A549 (cell line): ENCODE data around the gene SLC6A19. TPM values are rescaled to one million over a fixed set of nuclear protein-coding genes. Genes with fewer than 3 reads are reported as not detected.
A peak's percentile ranks its signal among the peaks of the same experiment; 100 is the strongest.

Source experiments
- ATAC-seq, 2 experiments: fragments of 200-7000 bp in 1 of 2; fragments of >200 bp in 1 of 2; cut with Nextera tagmentation in 1 of 2; cut with Tn5 transposase in 1 of 2; 3 replicates each; pipeline versions ENCODE4 v1.8.0 to v1.9.1; 2018 to 2020; ENCODE audit warnings: mild to moderate bottlenecking in 1 of 2, moderate library complexity in 1 of 2
- CTCF ChIA-PET: fragments of 300-600 bp; sonication (Branson Sonifier 250); formaldehyde crosslinking; extraction: SDS; loops from one replicate; lab custom pipeline; 2021; ENCODE audit warnings: antibody characterized with exemption, inconsistent platforms; lab: Yijun Ruan, JAX
- POLR2A ChIA-PET: fragments of 350-600 bp; formaldehyde crosslinking; extraction: SDS; loops from one replicate; lab custom pipeline; 2021; ENCODE audit warnings: antibody characterized with exemption, inconsistent platforms; lab: Yijun Ruan, JAX
- DNase-seq, 2 experiments: peaks; one replicate each; pipeline versions ENCODE4 v3.0.0 to v3.0.0-alpha.2; 2011 to 2016; ENCODE audit warnings: low read depth in 1 of 2, low spot score in 1 of 2
- FAIRE-seq: peaks from 2 replicates; lab custom pipeline; 2011; peaks lifted over from hg19 to GRCh38; lab: Jason Lieb, UNC
- H3K27ac ChIP-seq, 2 experiments: fragments of >200 bp; sonication (Bioruptor Twin); formaldehyde crosslinking; 3 replicates each; pipeline ENCODE4 v1.5.1; 2016 to 2017
- H3K4me1 ChIP-seq: fragments of >200 bp; sonication (Bioruptor Twin); formaldehyde crosslinking; 3 replicates; pipeline ENCODE4 v1.6.1; 2016
- H3K4me2 ChIP-seq: fragments of >200 bp; sonication (Bioruptor Twin); formaldehyde crosslinking; 3 replicates; pipeline ENCODE4 v1.6.1; 2016
- H3K4me3 ChIP-seq: fragments of >200 bp; sonication (Bioruptor Twin); formaldehyde crosslinking; 3 replicates; pipeline ENCODE4 v1.5.1; 2016
- H3K9me3 ChIP-seq: fragments of >200 bp; sonication (Bioruptor Twin); formaldehyde crosslinking; 3 replicates; pipeline ENCODE4 v1.6.1; 2016
- CBX8 ChIP-seq: fragments of 200-600 bp; sonication (generic); IDR thresholded peaks from 2 replicates; pipeline ENCODE4 v1.6.1; 2016
- CEBPB ChIP-seq, 2 experiments: fragments of >200 bp in 1 of 2; sonication (Bioruptor Twin) in 1 of 2; formaldehyde crosslinking in 1 of 2; IDR thresholded peaks; 2 replicates each; pipeline ENCODE4 v1.6.1; 2012 to 2016
- CHD2 ChIP-seq: fragments of 150-350 bp; IDR thresholded peaks from 2 replicates; pipeline ENCODE4 v1.6.1; 2014; ENCODE audit warnings: low read length; ENCODE audit not compliant: partially characterized antibody
- CHD4 ChIP-seq: fragments of 200-600 bp; sonication (generic); IDR thresholded peaks from 2 replicates; pipeline ENCODE4 v1.6.1; 2016; ENCODE audit warnings: antibody characterized with exemption, mild to moderate bottlenecking, borderline replicate concordance
- ELK1 ChIP-seq: fragments of 150-350 bp; IDR thresholded peaks from 2 replicates; pipeline ENCODE4 v1.6.1; 2014; ENCODE audit warnings: low read depth, mild to moderate bottlenecking, low read length
- EP300 ChIP-seq, 2 experiments: fragments of >200 bp; sonication (Bioruptor Twin); formaldehyde crosslinking; IDR thresholded peaks; 2 replicates in 1 of 2; 3 replicates in 1 of 2; pipeline ENCODE4 v1.6.1; 2016 to 2017
- FOSB ChIP-seq: fragments of 250-450 bp; sonication (Bioruptor Pico); IDR thresholded peaks from 2 replicates; pipeline ENCODE4 v1.5.0; 2020; ENCODE audit warnings: mild to moderate bottlenecking, moderate library complexity
- HEYL ChIP-seq: fragments of 250-450 bp; sonication (Bioruptor Pico); IDR thresholded peaks from 2 replicates; pipeline ENCODE4 v1.8.0; 2021; ENCODE audit warnings: mild to moderate bottlenecking, moderate library complexity
- JUNB ChIP-seq: fragments of >200 bp; sonication (Bioruptor Twin); formaldehyde crosslinking; IDR thresholded peaks from 2 replicates; pipeline ENCODE4 v1.6.1; 2016
- MAX ChIP-seq: IDR thresholded peaks from 2 replicates; pipeline ENCODE4 v1.6.1; 2012
- MAZ ChIP-seq: fragments of 150-350 bp; IDR thresholded peaks from 2 replicates; pipeline ENCODE4 v1.6.1; 2014; ENCODE audit warnings: antibody characterized with exemption, low read depth, low read length, borderline replicate concordance
- NFE2L2 ChIP-seq: fragments of 150-350 bp; conservative IDR thresholded peaks from 2 replicates; pipeline ENCODE4 v1.6.1; 2014; ENCODE audit warnings: low read length
- NR3C1 ChIP-seq: fragments of >200 bp; sonication (Bioruptor Twin); formaldehyde crosslinking; IDR thresholded peaks from 3 replicates; pipeline ENCODE4 v1.6.1; 2017
- RARB ChIP-seq: fragments of 250-450 bp; sonication (Bioruptor Pico); IDR thresholded peaks from 2 replicates; pipeline ENCODE4 v1.8.0; 2021; ENCODE audit warnings: mild to moderate bottlenecking, moderate library complexity
- RCOR1 ChIP-seq: fragments of 150-350 bp; IDR thresholded peaks from 2 replicates; pipeline ENCODE4 v1.6.1; 2014; ENCODE audit warnings: antibody characterized with exemption, low read length, low read depth
- REST ChIP-seq: fragments of 200-600 bp; sonication (generic); IDR thresholded peaks from 2 replicates; pipeline ENCODE4 v1.6.1; 2016; ENCODE audit warnings: antibody characterized with exemption, mild to moderate bottlenecking, moderate library complexity
- RFX5 ChIP-seq: fragments of 450-650 bp; IDR thresholded peaks from 2 replicates; pipeline ENCODE4 v1.7.1; 2014; ENCODE audit warnings: antibody characterized with exemption, mild to moderate bottlenecking, moderate library complexity
- RNF2 ChIP-seq: fragments of 200-600 bp; sonication (generic); IDR thresholded peaks from 2 replicates; pipeline ENCODE4 v1.6.1; 2016; ENCODE audit warnings: low read depth, mild to moderate bottlenecking, antibody characterized with exemption, moderate library complexity, borderline replicate concordance
- SMC3 ChIP-seq: fragments of >200 bp; sonication (Bioruptor Twin); formaldehyde crosslinking; IDR thresholded peaks from 3 replicates; pipeline ENCODE4 v1.6.1; 2018; ENCODE audit warnings: inconsistent platforms
- TP53 ChIP-seq: fragments of 250-450 bp; sonication (Bioruptor Pico); IDR thresholded peaks from 2 replicates; pipeline ENCODE4 v1.5.0; 2021; ENCODE audit warnings: mild to moderate bottlenecking, moderate library complexity
- ZFP36 ChIP-seq: fragments of 450-650 bp; IDR thresholded peaks from 2 replicates; pipeline ENCODE4 v1.6.1; 2014; ENCODE audit warnings: borderline replicate concordance; ENCODE audit not compliant: partially characterized antibody
- ZNF302 ChIP-seq: fragments of 250-450 bp; sonication (Bioruptor Pico); IDR thresholded peaks from 2 replicates; pipeline ENCODE4 v1.9.0; 2021; ENCODE audit warnings: inconsistent platforms, mild to moderate bottlenecking, moderate library complexity
- WGBS: methylation state at CpG from one replicate; pipeline ENCODE4 v1.1.6; 2017; ENCODE audit errors: missing lambda C conversion rate; 5-methylcytosine and 5-hydroxymethylcytosine counted together
- polyA plus RNA-seq, 4 experiments: library from polyadenylated mRNA; depleted of rRNA in 3 of 4; stranded (reverse); fragments of >200 nt; fragmentation: RNase III in 1 of 4; extraction: RNeasy Plus Mini Kit Qiagen cat#74134 plus additional on column Dnase treatment in 1 of 4; gene quantifications; 2 replicates in 3 of 4; 3 replicates in 1 of 4; pipeline ENCODE4 v1.2.3, GENCODE V29; 2011 to 2017

SLC6A19 gene
- polyA plus RNA-seq, 2 of the 4 experiments (the other 2 are of a cell fraction), result 0.01 TPM; not detected in 1

- FAIRE-seq (no peak), ATAC-seq (peak; percentile 14 to 50; a peak in 3 of 6 replicates)
- POLR2A ChIA-PET, result no interaction called here
- no peak overlapping the region for H3K4me3 ChIP-seq
- 85% methylated on average over 20 of the region's 23 CpGs for WGBS
- CTCF ChIA-PET, result interaction anchor here (1.0 to 4.0 kb wide), 8 partner anchors 9 to 239 kb away, joined by 3 to 39 read pairs (median 7); no protein-coding TSS in a partner anchor
- peak overlapping the region; percentile 28 to 49; a peak in 4 of 6 replicates for H3K27ac ChIP-seq
- peak overlapping the region; percentile 13; the same call in 1 of the 3 replicates for H3K4me2 ChIP-seq
- 0 out of 2 replicates have a peak, but pooled peaks have one; percentile 17 for TF ChIP-seq MAX
- TF ChIP-seq EP300 (IDR thresholded peaks at IDR 0.05), result no peak
- TF ChIP-seq, all 56 proteins: peak for 1
- peak in 1 of 2 experiments; percentile 47 for DNase-seq
- peaks cover 15% of the 10 kb centered on the region; the same call in 2 of the 3 replicates for H3K4me1 ChIP-seq
- no peaks in the 10 kb centered on the region for H3K9me3 ChIP-seq
Measured at GRCh38 chr5:1161108-1161832, 40.1 kb upstream of the SLC6A19 start.

- H3K4me2 ChIP-seq, result peak overlapping the region; percentile 13; the same call in 1 of the 3 replicates
Measured at GRCh38 chr5:1161833-1162229, 39.6 kb upstream of the SLC6A19 start.

GRCh38 chr5:1162276-1162675 is 39.1 kb upstream of the SLC6A19 start:
- no peak overlapping the region for H3K27ac ChIP-seq
- H3K9me3 ChIP-seq, result no peaks in the 10 kb centered on the region
- ChIA-PET POLR2A (no interaction called here), CTCF (interaction anchor here (0.7 to 4.0 kb wide), 11 partner anchors 10 to 249 kb away, joined by 3 to 39 read pairs (median 4); no protein-coding TSS in a partner anchor)
- 92% methylated on average over 9 of the region's 17 CpGs for WGBS
- H3K4me1 ChIP-seq, result peaks cover 15% of the 10 kb centered on the region; the same call in 2 of the 3 replicates
- TF ChIP-seq ZNF302 (CRISPR knock-in tag), result no peak
- TF ChIP-seq RFX5, result no peak
- no peak for TF ChIP-seq TP53 (CRISPR knock-in tag)
- TF ChIP-seq MAZ, result no peak
- no peak for TF ChIP-seq FOSB (CRISPR knock-in tag)
- TF ChIP-seq REST, result no peak
- TF ChIP-seq JUNB, result no peak
- no peak for TF ChIP-seq NFE2L2
- TF ChIP-seq HEYL, result no peak
- no peak for TF ChIP-seq SMC3
- no peak for TF ChIP-seq CEBPB (IDR thresholded peaks at IDR 0.05)
- no peak for TF ChIP-seq ZFP36
- TF ChIP-seq CBX8, result no peak
- TF ChIP-seq RCOR1, result no peak
- no peak for TF ChIP-seq NR3C1
- TF ChIP-seq ELK1, result no peak
- no peak overlapping the region for H3K4me3 ChIP-seq
- ATAC-seq (no peak), DNase-seq (no peak), FAIRE-seq (no peak)
- H3K4me2 ChIP-seq, result no peak overlapping the region

More at GRCh38 chr5:1161833-1162229, 39.6 kb upstream of the SLC6A19 start:
- H3K4me3 ChIP-seq, result no peak overlapping the region
- CTCF ChIA-PET, result interaction anchor here (0.7 to 4.0 kb wide), 12 partner anchors 10 to 249 kb away, joined by 3 to 39 read pairs (median 4); no protein-coding TSS in a partner anchor
- FAIRE-seq (no peak), ATAC-seq (peak in 1 of 2 experiments; percentile 14; a peak in 3 of 6 replicates), DNase-seq (no peak)
- 77% methylated on average over 7 of the region's 19 CpGs for WGBS
- peaks cover 15% of the 10 kb centered on the region; the same call in 2 of the 3 replicates for H3K4me1 ChIP-seq
- TF ChIP-seq RNF2 (no peak), RARB (CRISPR knock-in tag) (no peak), CBX8 (no peak), CHD4 (no peak), CHD2 (no peak)
- H3K27ac ChIP-seq, result peak overlapping the region; percentile 28 to 49; a peak in 4 of 6 replicates
- POLR2A ChIA-PET, result no interaction called here
- no peaks in the 10 kb centered on the region for H3K9me3 ChIP-seq
